Activated T-cell treated with anti-CD3 and anti-CD28 coated beads, Interleukin-2, amount 50 U/mL, for 1 hour (primary cell): ENCODE data around the gene CENPB.

Source experiments
- DNase-seq: peaks from one replicate; pipeline ENCODE4 v3.0.0-alpha.2; 2020

CENPB gene

DNA sequence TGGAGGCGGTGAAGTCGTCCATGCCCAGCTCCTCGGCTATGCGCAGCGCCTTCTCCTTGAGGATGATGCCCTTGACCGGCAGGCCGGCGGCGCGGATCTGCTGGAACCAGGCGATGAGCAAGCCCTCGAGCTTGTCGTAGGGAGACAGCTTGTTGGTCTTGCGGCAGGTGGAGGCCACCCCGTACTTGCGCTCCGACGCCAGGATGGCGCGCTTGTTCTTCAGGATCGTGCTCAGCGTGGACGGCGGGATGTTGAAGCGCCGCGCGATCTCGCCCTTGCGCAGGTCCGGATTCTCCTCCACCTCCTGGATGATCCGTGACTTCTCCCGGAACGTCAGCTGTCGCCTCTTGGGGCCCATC lies 435 bp downstream of the CENPB start:
- DNase-seq, result peak; percentile 60

DNA sequence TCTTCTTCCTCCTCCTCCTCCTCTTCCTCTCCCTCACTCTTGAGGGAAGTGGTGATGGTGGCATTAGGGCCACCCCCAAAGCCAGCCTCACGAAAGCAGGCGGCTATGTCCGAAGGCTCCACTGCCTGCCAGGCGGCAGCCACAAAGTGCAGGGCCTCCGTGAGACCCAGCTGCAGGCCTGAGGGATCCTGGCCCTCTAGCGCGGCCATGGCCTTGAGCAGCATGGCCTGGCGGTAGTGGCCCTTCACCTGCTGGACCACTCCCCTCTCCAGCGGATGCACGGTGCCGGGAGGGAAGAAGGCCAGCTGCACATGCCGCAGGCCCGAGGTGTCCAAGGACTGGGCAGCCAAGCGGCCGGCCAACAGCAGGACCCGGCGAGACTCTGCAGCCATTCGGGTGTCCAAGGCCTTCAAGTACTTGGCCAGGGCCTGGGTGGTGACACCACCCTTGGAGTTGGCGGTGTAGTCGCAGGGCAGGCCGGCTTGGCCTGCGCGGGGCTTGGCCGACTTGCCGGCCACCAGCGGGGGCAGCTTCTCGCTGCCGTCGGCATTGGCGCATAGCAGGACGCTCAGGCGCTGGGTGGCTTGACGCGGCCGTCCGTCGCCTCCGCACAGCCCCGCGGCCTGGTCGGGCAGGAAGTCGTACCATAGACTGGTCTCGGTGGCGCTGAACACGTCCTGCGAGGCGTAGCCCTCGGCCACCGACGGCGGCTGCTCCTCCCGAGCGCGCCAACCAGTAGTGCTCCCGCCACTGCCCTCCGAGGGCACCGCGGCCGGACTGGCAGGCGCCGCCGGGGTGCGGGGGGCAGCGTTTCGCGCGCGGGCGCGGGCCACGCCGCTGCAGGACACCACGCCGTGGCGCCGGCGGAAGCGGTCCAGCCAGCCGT lies 1.1 kb downstream of the CENPB start:
- DNase-seq, result no peak

DNA sequence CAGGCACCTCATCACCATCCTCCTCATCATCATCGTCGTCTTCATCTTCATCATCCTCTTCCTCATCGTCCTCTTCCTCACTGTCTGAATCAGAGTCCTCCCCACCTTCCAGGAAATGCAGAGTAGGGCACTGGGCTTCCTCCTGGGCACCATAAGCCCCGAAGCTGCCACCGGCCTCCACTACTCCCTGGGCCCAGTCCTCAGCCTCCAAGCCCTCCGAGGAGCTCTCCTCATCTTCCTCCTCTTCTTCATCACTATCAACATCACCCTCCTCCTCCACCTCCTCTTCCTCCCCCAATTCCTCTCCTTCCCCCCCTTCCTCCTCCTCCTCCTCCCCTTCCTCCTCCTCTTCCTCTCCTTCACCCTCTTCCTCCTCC lies 1.7 kb downstream of the CENPB start:
- DNase-seq, result no peak

DNA sequence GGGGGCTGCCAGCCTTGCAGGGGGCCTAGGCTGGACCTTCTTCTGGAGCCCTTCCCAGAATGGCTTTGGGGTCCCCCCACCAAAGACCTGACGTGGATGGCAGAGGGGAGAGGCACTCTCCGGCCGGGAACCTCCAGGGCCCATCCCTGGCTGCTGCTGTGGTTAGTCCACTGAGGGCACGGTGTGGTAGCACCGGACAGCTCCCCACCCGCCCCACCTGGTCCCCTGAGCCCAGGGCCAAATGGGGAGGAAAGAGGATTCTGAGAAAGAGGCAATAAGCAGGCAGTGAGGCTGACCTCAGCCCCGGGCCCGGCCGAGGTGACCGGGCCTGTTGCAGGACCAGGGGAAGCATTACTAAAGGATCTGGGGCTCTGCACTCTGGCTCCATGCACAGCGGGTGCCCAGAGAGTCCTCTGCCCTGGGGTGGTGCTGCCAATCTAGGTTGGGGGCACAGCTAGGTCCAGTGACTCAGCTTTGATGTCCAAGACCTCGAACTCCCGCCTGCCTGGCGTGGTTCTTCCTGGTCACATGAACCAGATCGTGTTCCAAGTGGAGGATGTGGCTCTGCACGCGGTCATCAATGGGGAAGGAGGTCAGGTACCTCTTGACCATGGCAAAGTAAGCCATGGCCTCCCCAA lies 2.2 kb downstream of the CENPB start:
- DNase-seq, result no peak

DNA sequence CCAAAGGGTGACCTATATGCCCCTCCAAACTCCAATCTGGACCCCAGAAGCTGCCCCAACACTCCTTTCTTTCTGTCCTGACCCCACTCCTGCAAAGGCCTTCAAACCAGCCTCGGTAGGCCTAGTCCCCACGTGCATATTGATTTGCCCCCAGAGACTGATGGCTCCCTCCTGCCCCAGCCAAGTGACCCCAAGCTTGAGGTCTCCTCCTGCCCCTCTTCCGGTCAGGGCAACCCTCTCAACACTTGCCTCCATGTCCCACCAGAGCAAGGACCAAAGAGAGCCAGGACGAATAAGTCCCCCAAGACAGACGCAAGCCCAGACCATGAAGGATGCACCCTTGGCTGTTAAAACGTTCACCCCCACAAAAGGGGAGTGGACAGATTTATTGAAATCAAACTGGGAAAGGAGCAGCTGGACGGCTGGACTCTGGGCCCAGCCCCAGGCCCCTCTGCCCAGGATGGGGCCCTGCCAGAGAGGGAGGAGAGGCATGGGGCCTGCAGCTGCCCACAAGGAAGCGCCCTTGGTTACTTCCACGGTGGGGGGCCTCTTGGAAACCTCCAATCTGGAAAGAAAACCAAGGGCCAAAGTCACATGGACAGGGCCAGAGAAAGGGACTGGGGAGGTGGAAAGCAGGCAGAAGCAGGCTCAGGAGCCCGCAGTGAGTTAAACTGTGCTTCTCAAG lies 2.9 kb downstream of the CENPB start:
- no peak for DNase-seq

DNA sequence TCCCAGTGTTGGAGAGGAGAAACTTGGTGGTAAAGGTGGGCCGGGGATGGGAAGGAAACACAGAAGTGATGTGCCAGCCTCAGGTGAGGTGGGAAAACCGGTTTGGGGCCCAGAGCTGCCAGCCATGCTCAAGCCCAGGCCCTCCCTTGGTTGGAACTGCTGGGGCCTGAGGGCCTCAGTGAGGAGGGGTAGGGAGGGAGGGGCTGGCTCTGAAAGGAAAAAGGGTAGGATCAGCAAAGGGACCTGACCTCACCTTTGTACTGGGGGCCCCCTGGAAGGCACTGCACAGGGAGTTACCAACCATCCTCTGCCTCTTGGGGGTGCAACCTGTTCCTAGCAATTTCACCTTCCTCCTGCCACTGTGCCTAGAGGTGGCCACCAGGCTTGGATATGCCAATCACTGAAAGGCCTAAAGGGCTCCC lies 3.5 kb downstream of the CENPB start:
- DNase-seq, result no peak

DNA sequence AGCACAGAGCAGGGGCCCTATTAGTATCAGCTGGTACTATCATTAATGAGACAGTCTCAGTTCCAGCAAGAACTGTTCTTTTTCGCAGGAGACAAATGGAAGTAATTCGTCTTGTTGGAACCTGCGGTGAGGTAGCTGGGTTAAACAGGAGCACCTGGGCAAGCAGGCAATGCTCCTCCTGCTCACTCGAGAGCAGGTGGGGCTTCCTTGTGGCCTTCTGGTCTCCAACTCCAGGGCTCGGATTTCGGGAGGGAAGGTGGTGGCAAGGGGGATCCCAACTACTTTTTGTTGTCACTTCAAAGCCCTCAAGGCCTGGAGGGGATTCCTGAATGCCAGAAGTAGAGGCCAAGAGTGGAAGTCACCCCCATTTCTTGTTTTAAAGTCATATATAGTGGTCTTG lies 3.9 kb downstream of the CENPB start:
- DNase-seq, result no peak

DNA sequence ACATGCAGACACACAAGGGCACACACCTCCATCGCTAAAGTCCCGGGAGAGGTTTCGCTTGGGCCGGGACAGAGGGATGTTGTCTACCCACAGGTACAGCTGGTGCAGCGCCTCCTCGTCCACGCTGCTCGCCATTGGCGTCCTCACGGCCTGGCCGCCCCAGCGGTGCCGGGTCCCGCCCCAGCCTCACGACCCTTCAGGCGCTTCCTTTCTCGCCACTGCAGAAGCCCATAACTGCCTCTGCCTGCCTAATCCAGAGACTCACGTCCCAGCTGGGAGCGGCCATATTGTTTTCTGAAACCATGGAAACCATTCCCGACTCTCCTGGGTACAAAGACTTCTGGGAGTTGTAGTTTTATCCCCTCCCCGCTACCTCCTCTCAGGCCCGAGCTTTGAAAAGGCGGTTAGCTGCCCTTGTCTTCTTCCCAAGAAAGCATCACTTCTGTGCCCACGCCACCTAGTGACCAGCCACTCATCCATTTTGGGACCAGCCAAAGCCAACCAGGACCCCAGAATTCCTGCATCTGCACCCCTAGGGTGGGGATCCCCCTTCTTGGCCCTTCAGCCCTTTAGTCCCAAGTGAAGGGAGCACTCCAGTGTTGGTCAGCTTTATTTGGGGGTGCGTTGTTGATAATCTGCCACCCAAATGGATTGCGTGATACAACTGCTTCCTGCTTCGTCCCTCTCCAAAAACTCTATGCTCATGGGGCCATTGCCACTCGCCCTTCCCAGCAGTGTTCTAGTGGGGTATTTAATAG lies 5.2 kb downstream of the CENPB start, which contains the start of gene SPEF1:
TSS of gene SPEF1 (minus strand) at position 296 of the 758 bp plus-strand sequence. CDS start at position 135, 161 bp downstream.
- peak; percentile 47 for DNase-seq

DNA sequence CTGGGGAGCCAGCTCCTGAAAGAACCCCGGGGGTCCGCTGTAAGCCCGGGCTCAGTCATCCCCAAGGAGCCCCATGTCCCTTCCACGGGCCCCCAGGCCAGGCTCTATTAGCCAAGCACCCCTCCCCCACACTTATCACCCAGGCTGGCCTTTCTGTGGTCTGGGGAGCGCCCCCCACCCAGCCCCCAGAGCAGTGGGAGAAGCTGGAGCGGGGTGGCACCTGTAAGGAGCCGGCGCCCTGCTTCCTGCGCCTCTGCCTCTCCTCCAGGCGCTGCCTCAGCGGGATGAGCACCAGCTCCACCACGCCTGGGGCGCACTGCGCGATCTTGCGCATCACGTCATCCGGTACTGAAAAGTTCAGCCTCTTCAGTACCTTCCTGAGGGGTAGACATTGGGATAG lies 7.6 kb downstream of the CENPB start:
- no peak for DNase-seq

DNA sequence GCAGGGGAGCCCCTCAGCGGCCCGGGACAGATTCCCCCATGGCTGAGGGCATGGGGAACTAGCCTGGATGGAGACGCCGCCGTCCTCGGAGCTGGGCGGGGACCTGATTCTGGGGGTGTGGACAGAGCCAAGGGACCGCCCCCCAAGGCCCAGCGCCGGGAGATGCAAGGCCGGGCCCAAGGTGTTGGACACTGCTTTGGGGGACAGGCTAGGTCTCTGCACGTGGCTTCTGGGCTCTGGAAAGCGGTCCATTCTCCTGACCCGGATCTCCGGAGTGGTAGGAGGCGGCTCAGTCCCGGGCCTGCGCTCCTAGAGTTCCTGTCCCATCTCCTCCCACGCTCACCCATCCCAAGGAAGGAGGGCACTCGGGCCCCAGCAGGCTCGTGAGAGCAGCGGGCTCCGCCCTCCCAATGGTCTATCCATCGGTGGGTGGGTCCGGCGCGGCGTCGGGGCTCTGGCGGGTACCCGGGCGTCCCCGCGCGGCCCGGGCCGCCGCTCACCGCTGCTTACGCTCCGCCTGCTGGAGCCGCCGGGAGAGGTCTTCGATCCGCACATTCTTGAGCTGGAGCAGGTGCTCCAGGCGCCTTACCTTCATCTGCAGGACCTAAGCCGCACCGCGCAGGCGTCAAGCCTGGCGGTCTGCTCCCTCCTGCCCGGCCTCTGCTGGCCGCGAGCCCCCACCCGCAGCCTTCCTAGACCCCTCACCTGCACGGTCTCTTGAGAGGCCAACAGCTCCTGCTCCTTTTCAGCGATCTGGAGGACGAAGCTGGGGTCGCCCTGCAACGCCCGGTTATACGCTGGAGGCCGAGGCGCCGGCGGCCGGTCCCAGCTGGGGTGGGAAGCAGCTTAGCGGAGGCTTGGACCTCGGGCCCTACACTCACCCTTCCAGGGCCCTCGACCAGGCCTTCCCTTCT lies 8.6 kb downstream of the CENPB start:
- peak; percentile 66 for DNase-seq

DNA sequence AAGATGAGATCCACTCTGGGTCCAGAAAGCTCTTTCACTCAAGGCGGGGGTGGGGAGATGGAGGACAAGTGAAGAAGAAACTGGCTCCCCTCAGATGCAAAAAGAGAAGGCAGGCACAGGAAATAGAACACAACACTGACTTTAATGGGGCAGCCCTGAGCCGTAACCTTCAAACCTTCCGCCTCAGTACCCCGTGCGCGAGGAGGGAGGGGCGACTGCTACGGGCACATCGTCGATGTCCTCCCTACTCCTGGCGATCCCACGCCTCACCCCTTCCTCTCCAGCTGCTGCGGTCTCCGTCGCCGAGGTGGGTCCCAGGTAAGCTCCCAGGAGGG lies 9.2 kb downstream of the CENPB start:
- DNase-seq, result no peak

DNA sequence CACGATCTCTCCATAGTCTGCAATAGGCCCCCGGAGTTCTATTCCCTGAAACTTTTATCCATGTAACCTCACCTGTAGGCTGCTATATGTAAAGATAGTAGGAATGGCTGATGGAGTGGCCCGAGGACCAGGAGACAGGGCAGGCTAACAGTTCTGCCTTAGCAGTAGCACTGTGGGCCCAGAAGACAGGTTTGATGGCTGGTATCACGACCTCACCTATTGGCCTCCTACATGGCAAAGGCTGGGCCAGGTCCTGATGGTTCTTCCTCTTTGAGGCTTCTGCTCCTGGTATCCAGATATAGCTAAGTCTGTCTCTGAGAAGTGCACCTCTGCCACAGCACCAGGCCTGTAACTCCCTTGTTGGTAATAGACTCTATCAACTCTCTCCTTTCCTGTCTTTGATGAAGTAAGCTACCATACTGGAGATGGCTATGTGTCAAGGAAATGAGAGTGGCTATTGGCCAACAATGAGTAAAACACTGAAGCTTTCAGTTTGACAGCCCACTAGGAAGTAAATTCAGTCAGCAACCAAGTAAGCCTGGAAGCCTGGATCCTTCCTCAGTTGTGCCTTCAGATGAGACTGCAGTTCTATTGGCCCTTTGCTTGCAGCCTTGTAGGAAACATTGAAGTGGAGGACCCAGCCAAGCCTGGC lies 11.0 kb downstream of the CENPB start:
- DNase-seq, result no peak

DNA sequence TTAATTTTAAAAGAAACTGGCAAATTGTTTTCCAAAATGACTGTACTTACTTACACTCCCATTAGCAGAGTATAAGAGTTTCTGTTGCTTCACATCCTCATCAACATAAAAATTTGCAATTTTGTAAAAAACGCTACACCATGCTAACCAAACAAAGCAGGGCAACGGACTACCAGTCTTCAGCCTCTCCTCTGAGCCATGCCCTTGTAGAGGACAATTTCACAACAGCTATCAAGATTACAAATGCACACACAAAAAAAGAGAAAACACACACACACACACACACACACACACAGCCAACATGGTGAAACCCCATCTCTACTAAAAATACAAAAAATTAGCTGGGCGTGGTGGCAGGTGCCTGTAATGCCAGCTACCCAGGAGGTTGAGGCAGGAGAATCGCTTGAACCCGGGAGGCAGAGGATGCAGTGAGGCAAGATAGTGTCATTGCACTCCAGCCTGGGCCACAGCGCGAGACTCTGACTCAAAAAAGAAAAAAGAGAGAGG lies 14.9 kb downstream of the CENPB start:
- DNase-seq, result no peak

DNA sequence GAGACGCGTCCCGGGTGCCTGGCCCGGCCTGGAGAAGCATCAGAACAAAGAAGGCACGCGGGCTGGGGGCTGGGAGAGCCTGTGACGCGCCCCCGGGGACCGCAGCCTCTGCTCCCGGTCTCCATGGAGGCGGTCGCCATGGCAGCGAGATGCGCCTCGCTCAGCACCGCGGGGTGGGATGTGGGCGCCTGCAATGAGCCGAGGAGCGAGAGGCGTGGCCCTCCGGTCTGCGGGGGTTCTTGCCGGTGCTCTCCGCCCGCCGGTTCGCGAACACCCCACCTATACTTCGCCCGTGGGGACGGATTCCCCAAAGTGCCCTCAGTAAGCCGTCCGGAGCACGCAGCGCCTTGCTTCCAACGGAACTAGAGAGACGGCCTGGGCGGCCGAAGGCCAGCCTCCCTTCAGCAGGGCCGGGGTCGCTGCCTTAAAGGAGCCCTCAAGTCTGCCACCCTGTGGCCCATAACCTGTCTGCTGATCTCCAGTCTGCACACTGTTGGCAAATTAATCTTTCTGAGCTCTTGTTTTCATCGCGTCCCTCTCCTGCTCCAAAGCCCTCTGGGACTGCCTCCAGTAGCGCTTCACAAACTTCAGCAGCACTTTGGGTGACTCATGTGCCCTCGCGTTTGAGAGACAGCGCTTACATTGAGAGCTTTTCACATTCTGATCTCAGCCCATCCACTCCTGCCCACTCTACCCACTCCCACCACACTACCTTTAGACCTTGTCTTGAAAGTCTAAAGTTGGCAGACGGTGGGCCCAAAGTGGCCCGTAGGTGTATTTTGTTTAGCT lies 18.0 kb downstream of the CENPB start:
- peak; percentile 84 for DNase-seq

DNA sequence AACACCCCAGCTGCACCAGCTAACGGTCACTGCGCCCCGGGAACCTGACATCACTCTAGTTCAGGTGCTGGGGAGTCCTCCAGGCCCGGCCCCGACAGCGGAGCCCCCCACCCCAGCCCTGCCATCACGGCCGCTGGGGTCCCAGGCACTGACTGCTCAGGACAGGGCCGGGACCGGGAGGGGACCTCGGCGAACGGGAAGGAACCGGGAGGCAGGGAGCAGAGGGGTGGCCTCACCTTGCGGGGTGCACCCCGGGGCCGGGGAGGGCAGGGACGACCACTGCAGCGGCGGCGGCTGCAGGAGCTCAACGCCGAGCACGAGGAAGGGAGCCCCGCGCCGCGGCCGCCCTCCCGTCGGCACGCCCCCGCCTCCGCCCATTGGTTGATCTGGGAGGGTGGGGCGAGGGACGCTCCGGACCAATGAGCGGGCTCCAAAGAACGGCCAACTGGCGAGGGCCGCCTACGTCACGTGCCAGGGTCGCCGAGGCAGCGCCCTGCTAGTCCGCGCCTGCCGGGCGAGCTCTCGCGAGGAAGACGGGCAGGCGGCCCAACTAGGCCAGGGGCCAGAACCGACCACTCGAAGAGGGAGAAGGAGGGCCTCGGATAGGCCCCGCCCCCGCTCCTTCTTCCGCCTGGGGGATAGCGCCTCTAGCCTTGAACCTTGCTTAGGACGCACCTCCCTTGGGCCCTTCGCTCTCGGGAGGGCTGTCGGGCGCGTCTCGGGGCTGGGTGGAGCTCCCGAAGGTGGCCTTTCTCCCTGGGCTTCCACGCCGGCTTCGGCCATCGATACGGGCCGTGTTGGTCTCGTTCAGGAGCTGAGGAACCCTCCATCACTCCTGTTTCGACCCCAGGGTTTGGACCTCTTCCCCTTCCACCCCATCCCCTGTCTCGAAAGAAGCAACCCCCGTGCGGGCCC lies 18.9 kb downstream of the CENPB start, which contains the start of gene ADISSP:
TSS of gene ADISSP (minus strand) at position 327 of the 915 bp plus-strand sequence. CDS start 7,653 bp downstream, outside the sequence.
- peak; percentile 95 for DNase-seq

DNA sequence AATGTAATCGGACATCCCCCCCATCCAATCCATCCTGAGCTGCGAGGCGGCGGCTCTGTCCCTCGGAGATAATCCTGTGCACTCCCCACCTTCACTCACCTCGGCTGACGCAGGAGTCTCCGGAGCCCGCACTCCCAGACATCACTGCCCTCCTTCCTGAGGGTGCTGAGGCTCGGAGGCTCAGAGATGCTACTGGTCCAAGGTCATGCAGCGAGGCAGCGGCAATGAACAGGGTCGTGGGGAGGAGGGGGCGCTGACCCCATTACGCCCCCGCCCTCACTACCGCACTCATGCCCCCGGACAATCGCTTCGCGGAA lies 19.5 kb downstream of the CENPB start:
- DNase-seq, result no peak

DNA sequence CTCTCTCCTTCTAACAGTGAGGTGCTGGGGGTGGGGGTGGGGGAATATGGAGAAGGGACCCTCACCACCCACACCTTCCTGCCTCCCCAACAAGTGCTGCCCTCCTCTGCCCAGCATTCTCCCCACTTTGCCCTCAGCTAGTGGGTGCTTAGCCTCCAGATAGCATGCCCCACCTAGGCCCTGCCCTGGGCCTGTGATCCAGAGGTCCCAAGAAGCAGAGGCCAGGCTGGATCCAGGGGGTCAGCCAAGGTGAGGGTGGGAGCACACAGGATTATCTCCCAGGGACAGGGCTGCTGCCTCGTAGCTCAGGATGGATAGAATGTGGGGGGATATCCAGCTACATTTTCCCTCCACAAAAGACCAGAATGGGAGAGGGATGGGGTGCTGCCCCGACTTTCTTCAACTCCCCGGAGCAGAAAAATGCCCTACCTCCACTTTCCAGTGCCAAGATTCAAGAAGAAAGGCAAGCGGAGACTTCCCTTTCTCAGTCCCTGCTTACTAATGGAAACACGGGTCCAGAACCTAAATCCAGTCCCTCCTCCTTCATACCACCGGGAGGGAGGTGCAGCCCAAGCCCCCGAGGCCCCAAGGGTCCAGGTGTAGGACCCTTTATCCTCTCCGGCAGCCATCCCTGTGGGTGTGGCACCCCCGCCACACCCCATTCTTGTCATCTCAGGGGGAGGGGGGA lies 20.0 kb downstream of the CENPB start:
- DNase-seq, result no peak

DNA sequence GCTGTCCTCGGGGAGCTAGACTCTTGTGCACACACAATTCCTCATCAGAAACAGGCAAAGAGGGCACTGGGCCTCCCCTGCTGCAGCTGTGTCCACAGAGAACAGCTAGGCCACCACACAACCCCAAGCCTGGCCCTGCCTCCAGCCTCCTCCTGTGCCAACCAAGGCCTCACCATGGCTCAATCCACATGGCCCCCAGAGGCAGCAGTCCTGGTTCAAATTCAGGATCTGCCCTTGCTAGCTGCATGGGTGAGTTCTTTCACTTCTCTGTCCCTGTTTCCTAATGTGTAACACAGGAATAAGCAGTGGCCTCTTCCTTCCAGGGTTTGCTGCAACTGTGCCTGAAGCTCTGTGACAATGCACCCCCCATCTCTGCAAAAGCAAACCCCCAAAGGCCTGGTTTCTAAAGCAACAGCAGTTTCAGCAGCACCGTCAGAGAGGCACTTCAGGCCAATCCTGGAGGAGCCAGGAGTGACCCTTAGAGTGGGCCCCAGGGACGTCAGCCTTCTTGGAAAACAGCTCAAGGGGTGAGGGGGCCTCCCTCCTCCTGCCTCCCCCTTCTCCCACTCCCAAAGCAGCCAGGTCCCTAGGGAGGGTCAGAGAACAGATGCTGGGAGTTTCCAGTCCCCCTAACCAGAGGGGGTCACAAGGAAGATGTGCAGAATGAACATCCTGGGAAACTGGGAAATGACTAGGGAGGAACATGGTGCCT lies 21.2 kb downstream of the CENPB start:
- DNase-seq, result no peak
